GM12878 (cell line): ENCODE data around the gene COQ4. TPM values are rescaled to one million over a fixed set of nuclear protein-coding genes. Genes with fewer than 3 reads are reported as not detected.

Experiments used
- ATAC-seq: fragments of 200-7000 bp; cut with Tn5 transposase; 3 replicates; pipeline ENCODE4 v1.9.1; 2020; ENCODE audit warnings: mild to moderate bottlenecking, moderate library complexity
- BruUV-seq: library from RNA; stranded (reverse); fragments of 400-500 nt; replicated peaks from 2 replicates; lab custom pipeline; 2021; lab: Mats Ljungman, UMichigan
- CTCF ChIA-PET: fragments of 300-600 bp; sonication (Branson Sonifier 250); formaldehyde crosslinking; extraction: SDS; loops from one replicate; lab custom pipeline; 2021; ENCODE audit warnings: inconsistent platforms; lab: Yijun Ruan, JAX
- POLR2A ChIA-PET: fragments of 350-600 bp; formaldehyde crosslinking; extraction: SDS; loops from one replicate; lab custom pipeline; 2021; ENCODE audit warnings: inconsistent platforms; lab: Charles Lee
- RAD21 ChIA-PET: fragments of 300-600 bp; sonication (Branson Sonifier 250); formaldehyde crosslinking; loops from one replicate; lab custom pipeline; 2023; ENCODE audit warnings: antibody characterized with exemption; ENCODE audit not compliant: unreplicated experiment; lab: Charles Lee
- SMC1A ChIA-PET: fragments of 300-600 bp; sonication (Branson Sonifier 250); formaldehyde crosslinking; loops from one replicate; lab custom pipeline; 2023; ENCODE audit not compliant: unreplicated experiment, uncharacterized antibody; lab: Charles Lee
- DNase-seq: peaks from one replicate; pipeline ENCODE4 v3.0.0-alpha.2; 2011; ENCODE audit warnings: low read depth, low spot score
- FAIRE-seq: peaks from 3 replicates; lab custom pipeline; 2011; peaks lifted over from hg19 to GRCh38; lab: Jason Lieb, UNC
- H2AFZ ChIP-seq: 2 replicates; pipeline ENCODE4 v1.6.0; 2011; ENCODE audit warnings: low read depth, low read length, control low read depth; ENCODE audit not compliant: control insufficient read depth
- H3K27ac ChIP-seq: 2 replicates; pipeline ENCODE4 v1.5.1; 2011; ENCODE audit warnings: control low read depth; ENCODE audit not compliant: control insufficient read depth, insufficient read depth
- H3K27me3 ChIP-seq, 2 experiments: replicated peaks in 1 of 2; 2 replicates each; pipeline versions ENCODE4 v1.6.0 to v1.6.1; 2011; ENCODE audit warnings: low read length in 1 of 2; ENCODE audit not compliant: control insufficient read depth in 2 of 2, insufficient read depth in 2 of 2
- H3K36me3 ChIP-seq, 2 experiments: 2 replicates each; pipeline ENCODE4 v1.5.1; 2011; ENCODE audit warnings: low read length in 1 of 2; ENCODE audit not compliant: control insufficient read depth in 2 of 2, insufficient read depth in 2 of 2
- H3K4me1 ChIP-seq: 2 replicates; pipeline ENCODE4 v1.6.1; 2011; ENCODE audit warnings: mild to moderate bottlenecking, low read length, moderate library complexity, mixed read lengths; ENCODE audit not compliant: control insufficient read depth, insufficient read depth
- H3K4me2 ChIP-seq: 2 replicates; pipeline ENCODE4 v1.6.0; 2011; ENCODE audit warnings: control low read depth; ENCODE audit not compliant: control insufficient read depth, insufficient read depth
- H3K4me3 ChIP-seq: fragments of 200-600 bp; sonication (generic); 2 replicates; pipeline ENCODE4 v1.5.1; 2016
- H3K79me2 ChIP-seq: 2 replicates; pipeline ENCODE4 v1.6.0; 2011; ENCODE audit warnings: low read length; ENCODE audit not compliant: control insufficient read depth, insufficient read depth
- H3K9ac ChIP-seq: 2 replicates; pipeline ENCODE4 v1.8.0; 2011; ENCODE audit warnings: low read length, control low read depth, mixed read lengths; ENCODE audit not compliant: control insufficient read depth, insufficient read depth
- H3K9me3 ChIP-seq: replicated peaks from 3 replicates; pipeline ENCODE4 v1.5.1; 2011; ENCODE audit warnings: mild to moderate bottlenecking, low read length; ENCODE audit not compliant: control insufficient read depth, insufficient read depth
- H4K20me1 ChIP-seq: 2 replicates; pipeline ENCODE4 v1.6.0; 2011; ENCODE audit not compliant: control insufficient read depth, insufficient read depth
- CBX3 ChIP-seq: fragments of 200-600 bp; sonication (generic); IDR thresholded peaks from 2 replicates; pipeline ENCODE4 v1.6.1; 2016; ENCODE audit warnings: low read depth, borderline replicate concordance
- CEBPB ChIP-seq, 2 experiments: fragments of 150-350 bp in 1 of 2; IDR thresholded peaks; 2 replicates each; pipeline ENCODE4 v1.6.1; 2012 to 2014; ENCODE audit warnings: low read depth in 2 of 2, low read length in 2 of 2, borderline replicate concordance in 1 of 2, inconsistent platforms in 1 of 2
- RBBP5 ChIP-seq: fragments of 200-600 bp; sonication (generic); conservative IDR thresholded peaks from 2 replicates; pipeline ENCODE4 v1.6.1; 2016
- TBL1XR1 ChIP-seq: IDR thresholded peaks from 2 replicates; pipeline ENCODE4 v1.6.1; 2012; ENCODE audit warnings: low read depth, low read length, improper control_type of control experiment
- ZBTB4 ChIP-seq: fragments of 450-650 bp; formaldehyde crosslinking; IDR thresholded peaks from 2 replicates; pipeline ENCODE4 v1.4.0; 2022; ENCODE audit warnings: mild to moderate bottlenecking, moderate library complexity
- WGBS: methylation state at CpG from one replicate; pipeline ENCODE4 v1.1.6; 2016; ENCODE audit warnings: low lambda C conversion rate; ENCODE audit not compliant: insufficient replicate concordance, insufficient coverage; ENCODE audit errors: missing lambda C conversion rate; 5-methylcytosine and 5-hydroxymethylcytosine counted together
- in situ Hi-C: fragments of 300-500 bp; cut with MboI; formaldehyde crosslinking; loops from 9 replicates; pipeline ENCODE4 v1.14.3; 2018; ENCODE audit warnings: mixed read lengths
- intact Hi-C: fragments of 100-400 bp; cut with micrococcal nuclease; formaldehyde crosslinking; loops from one replicate; pipeline ENCODE4 v1.14.2; 2022; ENCODE audit not compliant: unreplicated experiment
- polyA plus RNA-seq, 11 experiments: library from polyadenylated mRNA; depleted of rRNA in 4 of 11; unstranded in 6 of 11; stranded (reverse) in 5 of 11; fragments of >200 nt; fragmentation: Nextera tagmentation in 4 of 11; fragmentation: Illumina TruSeq in 1 of 11; extraction: Ambion mirVana in 4 of 11; extraction: Trizol in 1 of 11; gene quantifications; 1 replicate in 1 of 11; 2 replicates in 10 of 11; pipeline versions ENCODE4 v1.2.1 to v1.2.3, GENCODE V29; 2011 to 2016; ENCODE audit warnings: inconsistent platforms in 2 of 11, missing spikeins in 2 of 11, low read depth in 1 of 11
- total RNA-seq, 4 experiments: library from RNA; depleted of rRNA in 3 of 4; stranded (reverse); fragments of >200 nt in 3 of 4; fragmentation: Illumina TruSeq in 1 of 4; extraction: Trizol in 1 of 4; gene quantifications; 2 replicates each; pipeline versions ENCODE4 v1.2.1 to v1.2.3, GENCODE V29; 2013 to 2021

COQ4 gene
- total and polyA plus RNA-seq, 10 of the 15 experiments (the other 5 are each of a cell fraction or from before 2014, with no cell fraction given), result 3.8 to 64.1 (median 38.6) TPM

DNA sequence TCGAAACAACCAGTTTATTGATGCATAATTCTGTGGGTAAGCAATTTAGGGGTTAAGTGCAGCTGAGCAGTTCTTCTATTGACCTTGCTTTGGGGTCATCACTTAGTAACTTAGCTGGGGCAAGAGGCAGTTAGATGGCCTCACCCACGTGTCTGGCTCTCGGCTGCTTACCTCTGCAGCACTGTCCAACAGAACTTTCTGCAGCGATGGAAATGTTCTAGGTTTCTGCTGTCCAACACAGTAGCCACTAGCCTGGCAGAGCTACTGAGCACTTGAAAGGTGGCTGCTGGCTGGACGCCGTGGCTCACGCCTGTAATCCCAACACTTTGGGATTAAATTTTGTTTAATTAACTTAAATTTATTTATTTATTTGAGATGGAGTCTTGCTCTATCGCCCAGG, 35.5 kb downstream of the COQ4 start:
- no peak for FAIRE-seq
- ChIA-PET SMC1A (no interaction called here), RAD21 (no interaction called here), POLR2A (interaction anchor here (0.6 kb wide), 1 partner anchor 902 kb away, joined by 7 read pairs; no protein-coding TSS in a partner anchor), CTCF (no interaction called here)
- H3K9ac ChIP-seq, result no peak overlapping the region
- H4K20me1 ChIP-seq, result no peaks in the 10 kb centered on the region
- intact Hi-C loops, result no loop called here
- H3K4me1 ChIP-seq, result peaks cover 7% of the 10 kb centered on the region
- no peak for ATAC-seq
- TF ChIP-seq ZBTB4 (CRISPR knock-in tag) (no peak), CEBPB (IDR thresholded peaks at IDR 0.05; ENCODE audit: borderline replicate concordance in 1 of 2, low read depth in 2 of 2, low read length in 2 of 2) (no peak), CBX3 (no peak), TBL1XR1 (no peak), RBBP5 (no peak)
- H2AFZ ChIP-seq, result no peak overlapping the region
- H3K27ac ChIP-seq, result no peak overlapping the region
- H3K27me3 ChIP-seq, result no peaks in the 10 kb centered on the region
- WGBS, result 94% methylated on average over 8 of the region's 8 CpGs
- H3K4me3 ChIP-seq, result no peak overlapping the region
- no TSS peak for BruUV-seq
- H3K4me2 ChIP-seq, result no peak overlapping the region
- DNase-seq, result no peak
- in situ Hi-C loops, result no loop called here
- no peaks in the 10 kb centered on the region for H3K79me2 ChIP-seq
- peaks cover 0 to 1% of the 10 kb centered on the region in 2 experiments; a peak in 2 of 4 replicates for H3K36me3 ChIP-seq
- H3K9me3 ChIP-seq, result no peaks in the 10 kb centered on the region
